Mucosa of descending colon (tissue), 3 donors: ENCODE data around the gene SIGLEC5. TPM values are rescaled to one million over a fixed set of nuclear protein-coding genes. Genes with fewer than 3 reads are reported as not detected.

Experiments
- ATAC-seq: fragments of 200-7000 bp; cut with Tn5 transposase; one replicate; pipeline ENCODE4 v1.9.1; 2020; ENCODE audit warnings: mild to moderate bottlenecking, moderate library complexity
- DNase-seq, 3 donors: peaks; one replicate each; pipeline ENCODE4 v3.0.0-alpha.2; 2020
- H3K36me3 ChIP-seq: fragments of 200-600 bp; one replicate; pipeline ENCODE4 v1.8.0; 2021; ENCODE audit warnings: low read depth, mild to moderate bottlenecking
- H3K4me1 ChIP-seq: fragments of 200-600 bp; one replicate; pipeline ENCODE4 v1.8.0; 2021; ENCODE audit warnings: low read depth, mild to moderate bottlenecking
- H3K4me3 ChIP-seq: fragments of 200-600 bp; one replicate; pipeline ENCODE4 v1.8.0; 2021; ENCODE audit warnings: mild to moderate bottlenecking
- H3K9me3 ChIP-seq: fragments of 200-600 bp; one replicate; pipeline ENCODE4 v1.8.0; 2021; ENCODE audit warnings: mild to moderate bottlenecking
- intact Hi-C, 2 donors: fragments of 100-400 bp; cut with DNase I in 1 of 2; cut with micrococcal nuclease in 1 of 2; formaldehyde crosslinking; loops; one replicate each; pipeline versions ENCODE4 v1.11.0 to v1.11.1; 2022; cut with DNase I, micrococcal nuclease
- total RNA-seq, 3 donors: library from RNA; stranded (reverse); fragmentation: NEBNext Ultra II Directional in 2 of 3; extraction: Animal tissue kit (Norgen Biotek cat#: 25700) in 2 of 3; gene quantifications; one replicate each; pipeline versions ENCODE4 v1.2.1 to v1.2.4, GENCODE V29; 2021 to 2023
- TF ChIP-seq, protein P1 (sequence below): fragments of 200-600 bp; IDR thresholded peaks from one replicate; pipeline ENCODE4 v1.8.0; 2022; ENCODE audit warnings: antibody characterized with exemption, mild to moderate bottlenecking
- donor health status: DM: no; HTN: no; CAD: no; lungs with moderate emphysema.
- donor health status: DM: no; HTN: no; CAD: no.
- donor health status: DM: no; HTN: yes; CAD: no.

SIGLEC5 gene
- total RNA-seq, 3 donors from 2014 or later, result 0.32 to 0.84 TPM; not detected in 1

GRCh38 chr19:51576850-51577249, 53.4 kb downstream of the SIGLEC5 start:
- H3K36me3 ChIP-seq, result peaks cover 1% of the 10 kb centered on the region
- intact Hi-C loops, result no loop called here
- TF ChIP-seq, protein P1, sequence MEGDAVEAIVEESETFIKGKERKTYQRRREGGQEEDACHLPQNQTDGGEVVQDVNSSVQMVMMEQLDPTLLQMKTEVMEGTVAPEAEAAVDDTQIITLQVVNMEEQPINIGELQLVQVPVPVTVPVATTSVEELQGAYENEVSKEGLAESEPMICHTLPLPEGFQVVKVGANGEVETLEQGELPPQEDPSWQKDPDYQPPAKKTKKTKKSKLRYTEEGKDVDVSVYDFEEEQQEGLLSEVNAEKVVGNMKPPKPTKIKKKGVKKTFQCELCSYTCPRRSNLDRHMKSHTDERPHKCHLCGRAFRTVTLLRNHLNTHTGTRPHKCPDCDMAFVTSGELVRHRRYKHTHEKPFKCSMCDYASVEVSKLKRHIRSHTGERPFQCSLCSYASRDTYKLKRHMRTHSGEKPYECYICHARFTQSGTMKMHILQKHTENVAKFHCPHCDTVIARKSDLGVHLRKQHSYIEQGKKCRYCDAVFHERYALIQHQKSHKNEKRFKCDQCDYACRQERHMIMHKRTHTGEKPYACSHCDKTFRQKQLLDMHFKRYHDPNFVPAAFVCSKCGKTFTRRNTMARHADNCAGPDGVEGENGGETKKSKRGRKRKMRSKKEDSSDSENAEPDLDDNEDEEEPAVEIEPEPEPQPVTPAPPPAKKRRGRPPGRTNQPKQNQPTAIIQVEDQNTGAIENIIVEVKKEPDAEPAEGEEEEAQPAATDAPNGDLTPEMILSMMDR, result no peak
- DNase-seq (no peak), ATAC-seq (no peak)
- no peaks in the 10 kb centered on the region for H3K9me3 ChIP-seq
- no peak overlapping the region for H3K4me3 ChIP-seq
- H3K4me1 ChIP-seq, result peaks cover 7% of the 10 kb centered on the region

DNA sequence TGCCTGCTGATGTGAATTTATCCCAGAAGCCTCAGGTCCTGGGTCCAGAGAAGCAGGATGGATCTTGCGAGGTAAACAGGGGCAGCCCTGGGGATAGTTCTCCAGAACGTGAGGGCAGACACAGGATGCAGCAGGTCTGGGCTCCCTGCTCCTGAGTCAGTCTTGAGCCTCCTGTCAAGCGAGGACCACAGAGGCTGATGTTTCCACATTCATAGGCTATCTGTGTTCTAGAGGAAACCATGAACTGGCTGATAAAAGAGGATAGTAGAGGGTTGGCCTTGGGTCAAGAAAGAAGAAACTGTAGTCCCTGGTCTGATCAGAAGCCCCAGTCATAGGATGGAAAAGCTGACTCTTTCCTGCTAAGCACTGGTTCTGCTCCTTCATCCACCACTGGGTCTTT, 56.9 kb downstream of the SIGLEC5 start:
- DNase-seq, result no peak
- H3K36me3 ChIP-seq, result no peaks in the 10 kb centered on the region
- peaks cover 9% of the 10 kb centered on the region for H3K4me1 ChIP-seq
- no peaks in the 10 kb centered on the region for H3K9me3 ChIP-seq
- TF ChIP-seq, protein P1, result no peak
- H3K4me3 ChIP-seq, result no peak overlapping the region
- no peak for ATAC-seq
- intact Hi-C loops, result no loop called here

GRCh38 chr19:51572908-51573307, 57.3 kb downstream of the SIGLEC5 start:
- DNase-seq (no peak), ATAC-seq (no peak)
- no peak overlapping the region for H3K4me3 ChIP-seq
- no peaks in the 10 kb centered on the region for H3K36me3 ChIP-seq
- peaks cover 9% of the 10 kb centered on the region for H3K4me1 ChIP-seq
- H3K9me3 ChIP-seq, result no peaks in the 10 kb centered on the region
- TF ChIP-seq, protein P1, result no peak
- intact Hi-C loops, result no loop called here

DNA sequence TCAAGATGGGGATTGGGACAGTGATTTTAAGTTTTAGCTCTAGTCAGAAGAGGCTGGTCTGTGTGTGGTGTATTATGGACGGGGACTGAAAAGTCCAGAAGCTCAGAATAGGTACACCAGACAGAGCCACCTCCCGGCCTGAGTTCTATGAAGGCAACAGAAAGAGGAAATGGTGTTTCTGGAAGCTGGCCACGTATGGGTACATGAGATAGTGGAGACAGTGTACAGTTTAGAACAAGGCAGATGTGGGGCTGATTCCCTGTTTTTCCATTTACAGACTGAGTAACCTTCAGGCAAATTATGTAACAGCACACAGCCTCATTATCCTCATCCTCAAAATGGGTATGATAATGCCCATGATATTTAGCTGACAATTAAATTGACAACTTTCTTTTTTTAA, 57.8 kb downstream of the SIGLEC5 start:
- ATAC-seq (no peak), DNase-seq (peak in 1 of 3 donors; percentile 14)
- TF ChIP-seq, protein P1, result no peak
- peaks cover 9% of the 10 kb centered on the region for H3K4me1 ChIP-seq
- H3K9me3 ChIP-seq, result no peaks in the 10 kb centered on the region
- no peak overlapping the region for H3K4me3 ChIP-seq
- intact Hi-C loops, result no loop called here
- no peaks in the 10 kb centered on the region for H3K36me3 ChIP-seq

DNA sequence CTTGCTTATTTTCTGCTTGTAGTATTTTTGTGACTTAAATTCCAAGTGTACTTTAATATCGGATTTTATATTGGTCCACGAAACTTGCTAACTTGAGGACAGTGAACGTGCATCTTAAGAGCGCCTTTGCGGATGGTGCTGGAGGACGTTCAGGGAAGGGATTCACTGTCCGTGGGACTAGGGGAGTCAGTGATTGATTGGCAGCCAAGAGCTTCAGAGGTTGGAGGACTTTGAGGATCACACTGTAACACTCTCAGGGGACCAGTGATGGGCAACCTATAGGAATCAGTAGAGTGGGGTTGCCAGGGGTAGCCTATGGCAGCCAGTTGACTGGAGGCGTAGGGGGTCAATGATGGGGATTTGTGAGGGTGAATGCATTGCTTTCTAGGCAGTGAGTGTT, 58.6 kb downstream of the SIGLEC5 start:
- DNase-seq (no peak), ATAC-seq (no peak)
- H3K4me1 ChIP-seq, result peaks cover 9% of the 10 kb centered on the region
- peak overlapping the region; percentile 21 for H3K4me3 ChIP-seq
- TF ChIP-seq, protein P1, result no peak
- H3K9me3 ChIP-seq, result no peaks in the 10 kb centered on the region
- intact Hi-C loops, result no loop called here
- no peaks in the 10 kb centered on the region for H3K36me3 ChIP-seq

DNA sequence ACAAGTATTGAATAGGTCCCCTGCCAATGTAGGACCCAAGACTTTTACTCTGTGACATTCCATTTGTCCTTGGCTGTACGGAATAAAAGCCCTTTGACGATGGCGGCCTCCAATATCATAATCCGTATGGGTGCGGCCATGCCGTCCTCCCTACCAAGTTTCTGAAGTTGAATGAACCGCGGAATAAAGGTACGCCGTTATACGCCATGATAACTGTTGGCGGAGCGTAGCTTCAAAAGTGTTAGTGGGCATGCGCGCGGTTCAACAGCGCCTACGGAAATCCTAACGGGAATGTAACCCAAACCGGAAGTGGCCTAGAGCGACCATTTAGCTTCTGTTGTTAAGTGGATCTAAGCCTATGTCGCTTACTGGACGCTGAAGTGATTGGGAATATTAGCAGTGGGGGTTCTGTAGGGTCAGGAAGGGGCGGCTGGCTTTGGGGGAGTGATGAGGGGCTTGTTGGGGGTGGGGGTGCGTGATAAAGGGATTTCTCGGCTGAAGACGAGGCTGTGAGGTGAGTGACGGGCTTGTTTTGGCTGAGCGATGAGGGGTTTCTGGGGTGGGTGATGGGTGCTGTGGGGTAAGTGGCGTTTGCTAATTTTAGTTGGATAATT, 59.1 kb downstream of the SIGLEC5 start, which contains the start of gene ZNF175:
ZNF175 (plus strand) TSS at position 322 of the 614 bp plus-strand sequence. CDS start 2,047 bp downstream, outside the sequence.
- Histone ChIP-seq H3K9me3 (no peaks in the 10 kb centered on the region), H3K36me3 (no peaks in the 10 kb centered on the region), H3K4me3 (peak within 1 kb of the TSS; percentile 21), H3K4me1 (peaks cover 9% of the 10 kb centered on the region)
- intact Hi-C loops, result no loop called here
- TF ChIP-seq, protein P1, result no peak
- ATAC-seq, result peak; percentile 100
- peak; percentile 92 to 97 (median 92) for DNase-seq
